GM12872 (cell line): ENCODE data around the gene PRMT5.
A peak's percentile ranks its signal among the peaks of the same experiment; 100 is the strongest.

Experiments
- CTCF ChIP-seq: IDR thresholded peaks from 3 replicates; pipeline ENCODE4 v1.5.1; 2011; ENCODE audit warnings: low read depth, mild to moderate bottlenecking, low read length, moderate library complexity; ENCODE audit not compliant: insufficient read depth

Gene PRMT5

GRCh38 chr14:22973217-22974032 is 44.2 kb upstream of the PRMT5 start:
- TF ChIP-seq CTCF: peak; percentile 80

DNA sequence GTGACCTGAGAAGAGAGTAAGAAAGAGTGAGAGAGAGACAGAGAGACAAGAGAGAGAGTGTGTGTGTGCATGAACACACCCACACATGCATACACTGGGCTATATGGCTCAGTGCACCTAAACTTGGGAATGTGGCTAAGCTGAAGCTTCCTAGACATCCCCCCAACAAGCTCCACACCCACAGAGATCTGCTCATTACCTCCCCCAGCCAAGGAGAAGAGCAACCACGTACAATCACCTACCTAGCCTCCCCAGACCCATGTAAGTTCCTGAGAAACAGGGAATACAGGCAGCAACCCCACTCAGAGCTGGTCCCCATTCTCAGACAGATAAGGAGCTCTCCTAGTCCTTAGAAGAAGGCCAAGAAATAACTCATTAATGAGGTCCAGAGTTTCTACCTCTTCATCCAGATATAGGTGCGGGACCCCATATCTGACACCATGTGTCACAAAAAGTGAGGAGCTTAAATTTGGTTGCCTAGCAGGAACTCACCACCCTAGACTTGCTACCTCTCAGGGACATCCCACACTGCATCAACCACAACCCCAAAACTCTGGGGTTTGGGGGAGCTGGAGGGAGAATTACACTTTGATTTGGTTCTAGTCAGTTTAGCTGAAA is 43.2 kb upstream of the PRMT5 start:
- no peak for TF ChIP-seq CTCF

DNA sequence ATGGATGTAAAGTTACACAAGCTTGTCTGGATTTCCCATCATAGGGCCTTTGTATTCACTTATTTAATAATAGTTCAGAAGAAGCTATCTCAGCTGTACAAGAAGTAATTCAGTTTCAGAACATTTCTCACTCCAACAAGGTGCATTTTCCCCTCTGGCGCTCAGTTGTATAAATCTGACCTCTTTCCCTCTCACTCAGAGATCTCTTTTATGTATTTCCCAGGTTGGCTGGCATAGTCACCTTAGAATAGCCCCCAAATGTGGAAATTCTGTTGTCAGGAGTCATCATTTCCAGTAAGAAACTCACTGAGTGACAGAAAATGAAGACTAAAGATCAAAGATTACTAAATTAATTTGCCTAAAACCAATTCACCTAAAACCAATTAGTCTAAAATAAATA is 42.0 kb upstream of the PRMT5 start:
- no peak for TF ChIP-seq CTCF

- no peak for TF ChIP-seq CTCF
These were observed 37.6 kb upstream of the PRMT5 start for GRCh38 chr14:22966783-22967269.

- no peak for TF ChIP-seq CTCF
These were observed 33.0 kb upstream of the PRMT5 start for GRCh38 chr14:22962061-22962676.

GRCh38 chr14:22955702-22956569 is 26.8 kb upstream of the PRMT5 start:
- TF ChIP-seq CTCF: no peak
